GM23338 (cell line): ENCODE measurements around the gene KLHL25. TPM values are rescaled to one million over a fixed set of nuclear protein-coding genes. Genes with fewer than 3 reads are reported as not detected.

Experiments used
- ATAC-seq: fragments of 200-7000 bp; cut with Tn5 transposase; 3 replicates; pipeline ENCODE4 v1.9.1; 2020
- DNase-seq: peaks from one replicate; pipeline ENCODE4 v3.0.0-alpha.2; 2015; ENCODE audit warnings: low spot score
- H2AFZ ChIP-seq: fragments of 200-600 bp; sonication (generic); 2 replicates; pipeline ENCODE4 v1.8.0; 2016; ENCODE audit warnings: antibody characterized with exemption, mild to moderate bottlenecking, moderate library complexity
- H3F3A ChIP-seq: fragments of 200-600 bp; sonication (generic); replicated peaks from 2 replicates; pipeline ENCODE4 v1.8.0; 2017; ENCODE audit warnings: antibody characterized with exemption, mixed run types, low read depth
- H3K27ac ChIP-seq: fragments of 200-600 bp; sonication (generic); 2 replicates; pipeline ENCODE4 v1.6.1; 2016; ENCODE audit warnings: low read depth
- H3K27me3 ChIP-seq: fragments of 200-600 bp; sonication (generic); 2 replicates; pipeline ENCODE4 v1.8.0; 2016; ENCODE audit warnings: mild to moderate bottlenecking, mixed run types, moderate library complexity; ENCODE audit not compliant: insufficient read depth
- H3K36me3 ChIP-seq: fragments of 200-600 bp; sonication (generic); 2 replicates; pipeline ENCODE4 v1.8.0; 2016; ENCODE audit warnings: mild to moderate bottlenecking; ENCODE audit not compliant: insufficient read depth
- H3K4me1 ChIP-seq: fragments of 200-600 bp; sonication (generic); 2 replicates; pipeline ENCODE4 v1.8.0; 2016; ENCODE audit warnings: mild to moderate bottlenecking, moderate library complexity; ENCODE audit not compliant: insufficient read depth
- H3K4me2 ChIP-seq: fragments of 200-600 bp; sonication (generic); 2 replicates; pipeline ENCODE4 v1.7.1; 2017; ENCODE audit warnings: mixed run types
- H3K4me3 ChIP-seq: fragments of 200-600 bp; sonication (generic); 2 replicates; pipeline ENCODE4 v1.6.1; 2016; ENCODE audit warnings: mixed run types
- H3K79me2 ChIP-seq: fragments of 200-600 bp; sonication (generic); replicated peaks from 2 replicates; pipeline ENCODE4 v1.8.0; 2017; ENCODE audit warnings: mild to moderate bottlenecking; ENCODE audit not compliant: insufficient read depth
- H3K9me2 ChIP-seq: fragments of 200-600 bp; sonication (generic); 2 replicates; pipeline ENCODE4 v1.8.0; 2017; ENCODE audit not compliant: insufficient read depth
- H4K20me1 ChIP-seq: fragments of 200-600 bp; sonication (generic); replicated peaks from 2 replicates; pipeline ENCODE4 v1.8.0; 2017; ENCODE audit warnings: mild to moderate bottlenecking; ENCODE audit not compliant: insufficient read depth
- H3K27ac Mint-ChIP-seq: 2 replicates; pipeline ENCODE4 v1.8.0; 2020; ENCODE audit warnings: inconsistent platforms, mild to moderate bottlenecking, moderate library complexity, mixed read lengths
- H3K27me3 Mint-ChIP-seq: 3 replicates; pipeline ENCODE4 v1.8.0; 2022; ENCODE audit warnings: low read depth, mild to moderate bottlenecking, moderate library complexity, mixed read lengths, inconsistent platforms; ENCODE audit not compliant: insufficient read depth, poor library complexity
- H3K36me3 Mint-ChIP-seq: 3 replicates; pipeline ENCODE4 v1.8.0; 2021; ENCODE audit warnings: low read depth, mild to moderate bottlenecking, inconsistent platforms, moderate library complexity, mixed read lengths
- H3K4me1 Mint-ChIP-seq: 3 replicates; pipeline ENCODE4 v1.8.0; 2020; ENCODE audit warnings: mild to moderate bottlenecking, inconsistent platforms, mixed read lengths
- H3K4me3 Mint-ChIP-seq: 3 replicates; pipeline ENCODE4 v1.8.0; 2021; ENCODE audit warnings: moderate library complexity, mild to moderate bottlenecking, inconsistent platforms, mixed read lengths
- H3K9me3 Mint-ChIP-seq: 3 replicates; pipeline ENCODE4 v1.8.0; 2020; ENCODE audit warnings: moderate library complexity, mild to moderate bottlenecking, inconsistent platforms, mixed read lengths
- CREB1 ChIP-seq: fragments of 250-450 bp; sonication (Bioruptor Pico); IDR thresholded peaks from 2 replicates; pipeline ENCODE4 v1.5.0; 2020; ENCODE audit warnings: low read depth, mild to moderate bottlenecking, moderate library complexity
- EZH2 ChIP-seq: fragments of 200-600 bp; sonication (generic); IDR thresholded peaks from one replicate; pipeline ENCODE4 v1.8.0; 2017; ENCODE audit warnings: antibody characterized with exemption, mild to moderate bottlenecking, low read depth; ENCODE audit not compliant: unreplicated experiment
- EZH2phosphoT487 ChIP-seq: fragments of 200-600 bp; sonication (generic); IDR thresholded peaks from one replicate; pipeline ENCODE4 v1.8.1; 2018; ENCODE audit warnings: antibody characterized with exemption; ENCODE audit not compliant: unreplicated experiment
- JUNB ChIP-seq: IDR thresholded peaks from one replicate; pipeline ENCODE4 v1.6.1; 2016; ENCODE audit warnings: antibody characterized with exemption; ENCODE audit not compliant: unreplicated experiment
- NANOG ChIP-seq: IDR thresholded peaks from 2 replicates; pipeline ENCODE4 v1.6.1; 2016; ENCODE audit warnings: antibody characterized with exemption, borderline replicate concordance
- POLR2AphosphoS5 ChIP-seq: IDR thresholded peaks from 2 replicates; pipeline ENCODE4 v1.6.1; 2016; ENCODE audit warnings: antibody characterized with exemption, low read depth
- STAT1 ChIP-seq: IDR thresholded peaks from one replicate; pipeline ENCODE4 v1.6.1; 2016; ENCODE audit warnings: antibody characterized with exemption; ENCODE audit not compliant: unreplicated experiment
- ZNF114 ChIP-seq: fragments of 250-450 bp; sonication (Bioruptor Pico); IDR thresholded peaks from 2 replicates; pipeline ENCODE4 v1.5.0; 2020; ENCODE audit warnings: mild to moderate bottlenecking, moderate library complexity
- ZNF331 ChIP-seq: fragments of 250-450 bp; sonication (Bioruptor Pico); IDR thresholded peaks from 2 replicates; pipeline ENCODE4 v1.5.0; 2020; ENCODE audit warnings: low read depth, mild to moderate bottlenecking, moderate library complexity
- polyA plus RNA-seq: library from polyadenylated mRNA; unstranded; fragments of >200 nt; fragmentation: Nextera tagmentation; extraction: Ambion mirVana; gene quantifications from 2 replicates; pipeline ENCODE4 v1.2.1, GENCODE V29; 2016
- total RNA-seq: library from RNA; depleted of rRNA; stranded (reverse); fragments of >200 nt; shearing (Covaris generic); gene quantifications from 2 replicates; pipeline ENCODE4 v1.2.3, GENCODE V29; 2014
- TF ChIP-seq, protein P1 (sequence below): IDR thresholded peaks from one replicate; pipeline ENCODE4 v1.6.1; 2018; ENCODE audit warnings: antibody characterized with exemption; ENCODE audit not compliant: unreplicated experiment
- TF ChIP-seq, protein P2 (sequence below), 2 experiments: fragments of 200-600 bp in 1 of 2; sonication (generic) in 1 of 2; conservative IDR thresholded peaks; 2 replicates each; pipeline versions ENCODE4 v1.5.1 to v1.6.1; 2016 to 2017; ENCODE audit warnings: antibody characterized with exemption in 2 of 2, low read depth in 2 of 2, mild to moderate bottlenecking in 2 of 2, moderate library complexity in 1 of 2
- TF ChIP-seq, protein P3 (sequence below): IDR thresholded peaks from 2 replicates; pipeline ENCODE4 v1.6.1; 2016; ENCODE audit warnings: antibody characterized with exemption
- TF ChIP-seq, protein P4 (sequence below): fragments of 250-450 bp; sonication (Bioruptor Pico); IDR thresholded peaks from 2 replicates; pipeline ENCODE4 v1.5.0; 2020; ENCODE audit warnings: mild to moderate bottlenecking, moderate library complexity

Gene KLHL25
- total and polyA plus RNA-seq, 2 experiments from 2014 or later: 5.2 to 28.5 TPM

DNA sequence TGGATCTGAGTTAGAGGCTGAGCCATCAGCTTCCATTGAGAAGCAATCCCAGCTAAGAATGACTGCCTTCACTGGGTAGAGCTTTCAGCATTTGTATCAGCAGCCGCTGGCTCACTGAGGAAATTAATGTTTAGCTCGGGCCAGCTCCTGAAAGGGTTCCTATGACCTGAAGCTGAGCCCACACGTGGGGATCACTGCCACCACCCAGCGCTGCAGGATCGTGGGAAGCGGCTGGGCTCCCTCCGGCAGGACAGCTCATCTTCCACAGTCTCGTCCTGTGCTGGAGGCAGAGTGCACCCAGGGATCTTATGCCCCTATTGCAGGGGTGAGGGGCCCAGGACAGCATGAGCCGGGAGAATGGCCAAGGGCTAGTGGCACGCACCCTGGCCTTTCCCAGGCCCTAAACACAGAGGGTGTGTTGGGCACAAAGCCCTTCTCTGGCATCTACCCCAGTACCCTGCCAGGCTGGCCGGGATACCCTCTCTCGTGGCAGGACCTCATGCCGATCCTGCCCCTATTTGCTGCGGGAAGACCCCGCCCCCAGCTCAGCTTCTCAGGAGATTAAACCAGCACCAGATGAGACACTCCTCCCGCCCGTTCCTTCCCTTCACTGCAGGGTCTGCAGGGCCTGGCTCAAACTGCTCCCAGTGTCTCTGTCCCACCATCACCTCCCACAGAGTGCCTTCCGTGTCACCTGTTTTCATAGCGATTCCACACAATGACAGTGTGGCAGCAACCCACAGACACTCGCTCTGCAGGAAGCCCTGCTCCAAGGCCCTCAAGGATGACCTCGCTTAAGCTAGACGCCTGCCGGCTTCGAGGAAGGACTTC lies 28.5 kb downstream of the KLHL25 start:
- Histone ChIP-seq H3K79me2 (peaks cover 60% of the 10 kb centered on the region), H3K27ac (no peak overlapping the region), H3K4me2 (no peak overlapping the region)

More for the DNA sequence above, 28.5 kb downstream of the KLHL25 start:
- no peak overlapping the region for H3K27ac Mint-ChIP-seq
- no peaks in the 10 kb centered on the region for H3K9me3 Mint-ChIP-seq
- TF ChIP-seq, protein P1, sequence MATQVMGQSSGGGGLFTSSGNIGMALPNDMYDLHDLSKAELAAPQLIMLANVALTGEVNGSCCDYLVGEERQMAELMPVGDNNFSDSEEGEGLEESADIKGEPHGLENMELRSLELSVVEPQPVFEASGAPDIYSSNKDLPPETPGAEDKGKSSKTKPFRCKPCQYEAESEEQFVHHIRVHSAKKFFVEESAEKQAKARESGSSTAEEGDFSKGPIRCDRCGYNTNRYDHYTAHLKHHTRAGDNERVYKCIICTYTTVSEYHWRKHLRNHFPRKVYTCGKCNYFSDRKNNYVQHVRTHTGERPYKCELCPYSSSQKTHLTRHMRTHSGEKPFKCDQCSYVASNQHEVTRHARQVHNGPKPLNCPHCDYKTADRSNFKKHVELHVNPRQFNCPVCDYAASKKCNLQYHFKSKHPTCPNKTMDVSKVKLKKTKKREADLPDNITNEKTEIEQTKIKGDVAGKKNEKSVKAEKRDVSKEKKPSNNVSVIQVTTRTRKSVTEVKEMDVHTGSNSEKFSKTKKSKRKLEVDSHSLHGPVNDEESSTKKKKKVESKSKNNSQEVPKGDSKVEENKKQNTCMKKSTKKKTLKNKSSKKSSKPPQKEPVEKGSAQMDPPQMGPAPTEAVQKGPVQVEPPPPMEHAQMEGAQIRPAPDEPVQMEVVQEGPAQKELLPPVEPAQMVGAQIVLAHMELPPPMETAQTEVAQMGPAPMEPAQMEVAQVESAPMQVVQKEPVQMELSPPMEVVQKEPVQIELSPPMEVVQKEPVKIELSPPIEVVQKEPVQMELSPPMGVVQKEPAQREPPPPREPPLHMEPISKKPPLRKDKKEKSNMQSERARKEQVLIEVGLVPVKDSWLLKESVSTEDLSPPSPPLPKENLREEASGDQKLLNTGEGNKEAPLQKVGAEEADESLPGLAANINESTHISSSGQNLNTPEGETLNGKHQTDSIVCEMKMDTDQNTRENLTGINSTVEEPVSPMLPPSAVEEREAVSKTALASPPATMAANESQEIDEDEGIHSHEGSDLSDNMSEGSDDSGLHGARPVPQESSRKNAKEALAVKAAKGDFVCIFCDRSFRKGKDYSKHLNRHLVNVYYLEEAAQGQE: no peak
- TF ChIP-seq POLR2AphosphoS5 (no peak), ZNF331 (no peak), JUNB (no peak), NANOG (no peak), EZH2phosphoT487 (no peak), EZH2 (no peak), CREB1 (CRISPR knock-in tag) (no peak), ZNF114 (CRISPR knock-in tag) (no peak), STAT1 (no peak)
- TF ChIP-seq, protein P2, sequence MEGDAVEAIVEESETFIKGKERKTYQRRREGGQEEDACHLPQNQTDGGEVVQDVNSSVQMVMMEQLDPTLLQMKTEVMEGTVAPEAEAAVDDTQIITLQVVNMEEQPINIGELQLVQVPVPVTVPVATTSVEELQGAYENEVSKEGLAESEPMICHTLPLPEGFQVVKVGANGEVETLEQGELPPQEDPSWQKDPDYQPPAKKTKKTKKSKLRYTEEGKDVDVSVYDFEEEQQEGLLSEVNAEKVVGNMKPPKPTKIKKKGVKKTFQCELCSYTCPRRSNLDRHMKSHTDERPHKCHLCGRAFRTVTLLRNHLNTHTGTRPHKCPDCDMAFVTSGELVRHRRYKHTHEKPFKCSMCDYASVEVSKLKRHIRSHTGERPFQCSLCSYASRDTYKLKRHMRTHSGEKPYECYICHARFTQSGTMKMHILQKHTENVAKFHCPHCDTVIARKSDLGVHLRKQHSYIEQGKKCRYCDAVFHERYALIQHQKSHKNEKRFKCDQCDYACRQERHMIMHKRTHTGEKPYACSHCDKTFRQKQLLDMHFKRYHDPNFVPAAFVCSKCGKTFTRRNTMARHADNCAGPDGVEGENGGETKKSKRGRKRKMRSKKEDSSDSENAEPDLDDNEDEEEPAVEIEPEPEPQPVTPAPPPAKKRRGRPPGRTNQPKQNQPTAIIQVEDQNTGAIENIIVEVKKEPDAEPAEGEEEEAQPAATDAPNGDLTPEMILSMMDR (conservative IDR thresholded peaks at IDR 0.05; ENCODE audit: low read depth in 2 of 2): no peak
- TF ChIP-seq, protein P3, sequence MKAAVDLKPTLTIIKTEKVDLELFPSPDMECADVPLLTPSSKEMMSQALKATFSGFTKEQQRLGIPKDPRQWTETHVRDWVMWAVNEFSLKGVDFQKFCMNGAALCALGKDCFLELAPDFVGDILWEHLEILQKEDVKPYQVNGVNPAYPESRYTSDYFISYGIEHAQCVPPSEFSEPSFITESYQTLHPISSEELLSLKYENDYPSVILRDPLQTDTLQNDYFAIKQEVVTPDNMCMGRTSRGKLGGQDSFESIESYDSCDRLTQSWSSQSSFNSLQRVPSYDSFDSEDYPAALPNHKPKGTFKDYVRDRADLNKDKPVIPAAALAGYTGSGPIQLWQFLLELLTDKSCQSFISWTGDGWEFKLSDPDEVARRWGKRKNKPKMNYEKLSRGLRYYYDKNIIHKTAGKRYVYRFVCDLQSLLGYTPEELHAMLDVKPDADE: no peak
- TF ChIP-seq, protein P4, sequence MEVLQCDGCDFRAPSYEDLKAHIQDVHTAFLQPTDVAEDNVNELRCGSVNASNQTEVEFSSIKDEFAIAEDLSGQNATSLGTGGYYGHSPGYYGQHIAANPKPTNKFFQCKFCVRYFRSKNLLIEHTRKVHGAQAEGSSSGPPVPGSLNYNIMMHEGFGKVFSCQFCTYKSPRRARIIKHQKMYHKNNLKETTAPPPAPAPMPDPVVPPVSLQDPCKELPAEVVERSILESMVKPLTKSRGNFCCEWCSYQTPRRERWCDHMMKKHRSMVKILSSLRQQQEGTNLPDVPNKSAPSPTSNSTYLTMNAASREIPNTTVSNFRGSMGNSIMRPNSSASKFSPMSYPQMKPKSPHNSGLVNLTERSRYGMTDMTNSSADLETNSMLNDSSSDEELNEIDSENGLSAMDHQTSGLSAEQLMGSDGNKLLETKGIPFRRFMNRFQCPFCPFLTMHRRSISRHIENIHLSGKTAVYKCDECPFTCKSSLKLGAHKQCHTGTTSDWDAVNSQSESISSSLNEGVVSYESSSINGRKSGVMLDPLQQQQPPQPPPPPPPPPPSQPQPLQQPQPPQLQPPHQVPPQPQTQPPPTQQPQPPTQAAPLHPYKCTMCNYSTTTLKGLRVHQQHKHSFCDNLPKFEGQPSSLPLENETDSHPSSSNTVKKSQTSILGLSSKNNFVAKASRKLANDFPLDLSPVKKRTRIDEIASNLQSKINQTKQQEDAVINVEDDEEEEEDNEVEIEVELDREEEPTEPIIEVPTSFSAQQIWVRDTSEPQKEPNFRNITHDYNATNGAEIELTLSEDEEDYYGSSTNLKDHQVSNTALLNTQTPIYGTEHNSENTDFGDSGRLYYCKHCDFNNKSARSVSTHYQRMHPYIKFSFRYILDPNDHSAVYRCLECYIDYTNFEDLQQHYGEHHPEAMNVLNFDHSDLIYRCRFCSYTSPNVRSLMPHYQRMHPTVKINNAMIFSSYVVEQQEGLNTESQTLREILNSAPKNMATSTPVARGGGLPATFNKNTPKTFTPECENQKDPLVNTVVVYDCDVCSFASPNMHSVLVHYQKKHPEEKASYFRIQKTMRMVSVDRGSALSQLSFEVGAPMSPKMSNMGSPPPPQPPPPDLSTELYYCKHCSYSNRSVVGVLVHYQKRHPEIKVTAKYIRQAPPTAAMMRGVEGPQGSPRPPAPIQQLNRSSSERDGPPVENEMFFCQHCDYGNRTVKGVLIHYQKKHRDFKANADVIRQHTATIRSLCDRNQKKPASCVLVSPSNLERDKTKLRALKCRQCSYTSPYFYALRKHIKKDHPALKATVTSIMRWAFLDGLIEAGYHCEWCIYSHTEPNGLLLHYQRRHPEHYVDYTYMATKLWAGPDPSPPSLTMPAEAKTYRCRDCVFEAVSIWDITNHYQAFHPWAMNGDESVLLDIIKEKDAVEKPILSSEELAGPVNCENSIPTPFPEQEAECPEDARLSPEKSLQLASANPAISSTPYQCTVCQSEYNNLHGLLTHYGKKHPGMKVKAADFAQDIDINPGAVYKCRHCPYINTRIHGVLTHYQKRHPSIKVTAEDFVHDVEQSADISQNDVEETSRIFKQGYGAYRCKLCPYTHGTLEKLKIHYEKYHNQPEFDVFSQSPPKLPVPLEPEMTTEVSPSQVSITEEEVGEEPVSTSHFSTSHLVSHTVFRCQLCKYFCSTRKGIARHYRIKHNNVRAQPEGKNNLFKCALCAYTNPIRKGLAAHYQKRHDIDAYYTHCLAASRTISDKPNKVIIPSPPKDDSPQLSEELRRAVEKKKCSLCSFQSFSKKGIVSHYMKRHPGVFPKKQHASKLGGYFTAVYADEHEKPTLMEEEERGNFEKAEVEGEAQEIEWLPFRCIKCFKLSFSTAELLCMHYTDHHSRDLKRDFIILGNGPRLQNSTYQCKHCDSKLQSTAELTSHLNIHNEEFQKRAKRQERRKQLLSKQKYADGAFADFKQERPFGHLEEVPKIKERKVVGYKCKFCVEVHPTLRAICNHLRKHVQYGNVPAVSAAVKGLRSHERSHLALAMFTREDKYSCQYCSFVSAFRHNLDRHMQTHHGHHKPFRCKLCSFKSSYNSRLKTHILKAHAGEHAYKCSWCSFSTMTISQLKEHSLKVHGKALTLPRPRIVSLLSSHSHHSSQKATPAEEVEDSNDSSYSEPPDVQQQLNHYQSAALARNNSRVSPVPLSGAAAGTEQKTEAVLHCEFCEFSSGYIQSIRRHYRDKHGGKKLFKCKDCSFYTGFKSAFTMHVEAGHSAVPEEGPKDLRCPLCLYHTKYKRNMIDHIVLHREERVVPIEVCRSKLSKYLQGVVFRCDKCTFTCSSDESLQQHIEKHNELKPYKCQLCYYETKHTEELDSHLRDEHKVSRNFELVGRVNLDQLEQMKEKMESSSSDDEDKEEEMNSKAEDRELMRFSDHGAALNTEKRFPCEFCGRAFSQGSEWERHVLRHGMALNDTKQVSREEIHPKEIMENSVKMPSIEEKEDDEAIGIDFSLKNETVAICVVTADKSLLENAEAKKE (CRISPR knock-in tag): no peak
- ATAC-seq (peak; percentile 68), DNase-seq (no peak)
- H3K4me3 Mint-ChIP-seq: no peak overlapping the region
- Histone ChIP-seq H3K36me3 (no peaks in the 10 kb centered on the region), H3F3A (no peaks in the 10 kb centered on the region), H3K4me3 (no peak overlapping the region), H3K27me3 (no peaks in the 10 kb centered on the region), H3K4me1 (no peaks in the 10 kb centered on the region), H3K9me2 (no peaks in the 10 kb centered on the region), H4K20me1 (no peaks in the 10 kb centered on the region; the same call in 1 of the 2 replicates), H2AFZ (no peak overlapping the region)
- peaks cover 26% of the 10 kb centered on the region for H3K4me1 Mint-ChIP-seq
- H3K36me3 Mint-ChIP-seq: peaks cover 29% of the 10 kb centered on the region
- H3K27me3 Mint-ChIP-seq: peaks cover 4% of the 10 kb centered on the region
